Measurements from ENCODE around the gene FTCD.

The FTCD gene

GRCh38 chr21:46120301-46121285 lies 34.8 kb downstream of the FTCD start:
- no peak overlapping the region for H3K23ac ChIP-seq (ENCODE audit: low read length)
- no peak overlapping the region for H3K4ac ChIP-seq (ENCODE audit: low read depth, low read length)
- H3K27me3 ChIP-seq (ENCODE audit: insufficient read depth, low read length) = no peaks in the 10 kb centered on the region
- no peak overlapping the region for H4K12ac ChIP-seq (ENCODE audit: low read depth, low read length)
- H3K79me2 ChIP-seq (ENCODE audit: control insufficient read depth, insufficient read depth, low read length, poor library complexity) = no peaks in the 10 kb centered on the region
- H3K14ac ChIP-seq (ENCODE audit: low read length) = no peak overlapping the region
- no peaks in the 10 kb centered on the region for H3K4me1 ChIP-seq (ENCODE audit: control insufficient read depth in 1 of 2, insufficient read depth in 2 of 2, low read length in 2 of 2)
- no peak overlapping the region for H3K18ac ChIP-seq (ENCODE audit: low read length)
- H4K91ac ChIP-seq (ENCODE audit: low read depth, low read length) = no peak overlapping the region
- H3K4me3 ChIP-seq (ENCODE audit: low read depth, low read length) = no peak overlapping the region
- WGBS (ENCODE audit: extremely low coverage, insufficient coverage, insufficient read length) = no CpG with 5 or more reads among the region's 26 CpGs
- peaks cover 9% of the 10 kb centered on the region for H3K9me3 ChIP-seq (ENCODE audit: insufficient read depth, low read depth, low read length)
- DNase-seq = no peak
- no peak overlapping the region for H3K27ac ChIP-seq (ENCODE audit: low read depth, low read length)
- H2AK5ac ChIP-seq (ENCODE audit: low read length) = no peak overlapping the region
- H3K9ac ChIP-seq (ENCODE audit: low read length) = no peak overlapping the region
- no peak overlapping the region for H2BK120ac ChIP-seq (ENCODE audit: insufficient read depth, low read length, poor library complexity)
- no peak overlapping the region for H4K8ac ChIP-seq (ENCODE audit: low read depth, low read length)
- no peaks in the 10 kb centered on the region for H3K79me1 ChIP-seq (ENCODE audit: low read length)
- H3K4me2 ChIP-seq (ENCODE audit: low read length) = no peak overlapping the region
- no peak overlapping the region for H2BK12ac ChIP-seq (ENCODE audit: low read length)
- H2BK5ac ChIP-seq (ENCODE audit: low read depth, low read length, poor library complexity) = no peak overlapping the region
- H2AFZ ChIP-seq (ENCODE audit: insufficient read depth, low read length, poor library complexity) = no peak overlapping the region
- H3K36me3 ChIP-seq (ENCODE audit: control insufficient read depth in 1 of 2, insufficient read depth in 2 of 2, low read length in 2 of 2) = peaks cover 46 to 54% of the 10 kb centered on the region in 2 experiments

GRCh38 chr21:46119637-46120271 lies 35.6 kb downstream of the FTCD start:
- Histone ChIP-seq H3K36me3 (ENCODE audit: control insufficient read depth in 1 of 2, insufficient read depth in 2 of 2, low read length in 2 of 2) (peaks cover 44 to 47% of the 10 kb centered on the region in 2 experiments), H4K91ac (ENCODE audit: low read depth, low read length) (no peak overlapping the region), H2BK5ac (ENCODE audit: low read depth, low read length, poor library complexity) (no peak overlapping the region), H3K27ac (ENCODE audit: low read depth, low read length) (no peak overlapping the region), H3K14ac (ENCODE audit: low read length) (no peak overlapping the region), H3K18ac (ENCODE audit: low read length) (no peak overlapping the region), H3K23ac (ENCODE audit: low read length) (no peak overlapping the region), H2BK12ac (ENCODE audit: low read length) (no peak overlapping the region), H3K4me1 (ENCODE audit: control insufficient read depth in 1 of 2, insufficient read depth in 2 of 2, low read length in 2 of 2) (no peaks in the 10 kb centered on the region), H3K4me3 (ENCODE audit: low read depth, low read length) (no peak overlapping the region), H3K79me2 (ENCODE audit: control insufficient read depth, insufficient read depth, low read length, poor library complexity) (no peaks in the 10 kb centered on the region), H3K27me3 (ENCODE audit: insufficient read depth, low read length) (no peaks in the 10 kb centered on the region), H3K79me1 (ENCODE audit: low read length) (no peaks in the 10 kb centered on the region), H3K4me2 (ENCODE audit: low read length) (no peak overlapping the region), H2AK5ac (ENCODE audit: low read length) (no peak overlapping the region), H3K9me3 (ENCODE audit: insufficient read depth, low read depth, low read length) (peaks cover 7% of the 10 kb centered on the region), H2AFZ (ENCODE audit: insufficient read depth, low read length, poor library complexity) (no peak overlapping the region), H3K9ac (ENCODE audit: low read length) (no peak overlapping the region), H2BK120ac (ENCODE audit: insufficient read depth, low read length, poor library complexity) (no peak overlapping the region), H4K12ac (ENCODE audit: low read depth, low read length) (no peak overlapping the region), H3K4ac (ENCODE audit: low read depth, low read length) (no peak overlapping the region), H4K8ac (ENCODE audit: low read depth, low read length) (no peak overlapping the region)
- WGBS (ENCODE audit: extremely low coverage, insufficient coverage, insufficient read length) = no CpG with 5 or more reads among the region's 14 CpGs
- no peak for DNase-seq

- Histone ChIP-seq H4K91ac (ENCODE audit: low read depth, low read length) (no peak overlapping the region), H2BK12ac (ENCODE audit: low read length) (no peak overlapping the region), H3K79me2 (ENCODE audit: control insufficient read depth, insufficient read depth, low read length, poor library complexity) (no peaks in the 10 kb centered on the region), H3K4me1 (ENCODE audit: control insufficient read depth in 1 of 2, insufficient read depth in 2 of 2, low read length in 2 of 2) (no peaks in the 10 kb centered on the region), H3K36me3 (ENCODE audit: control insufficient read depth in 1 of 2, insufficient read depth in 2 of 2, low read length in 2 of 2) (peaks cover 44 to 47% of the 10 kb centered on the region in 2 experiments), H3K4me2 (ENCODE audit: low read length) (no peak overlapping the region), H3K9me3 (ENCODE audit: insufficient read depth, low read depth, low read length) (peaks cover 7% of the 10 kb centered on the region), H3K18ac (ENCODE audit: low read length) (no peak overlapping the region), H2BK120ac (ENCODE audit: insufficient read depth, low read length, poor library complexity) (no peak overlapping the region), H2AFZ (ENCODE audit: insufficient read depth, low read length, poor library complexity) (no peak overlapping the region), H3K9ac (ENCODE audit: low read length) (no peak overlapping the region), H2AK5ac (ENCODE audit: low read length) (no peak overlapping the region), H3K27ac (ENCODE audit: low read depth, low read length) (no peak overlapping the region), H3K79me1 (ENCODE audit: low read length) (no peaks in the 10 kb centered on the region), H3K4me3 (ENCODE audit: low read depth, low read length) (no peak overlapping the region), H3K14ac (ENCODE audit: low read length) (no peak overlapping the region), H4K8ac (ENCODE audit: low read depth, low read length) (no peak overlapping the region), H4K12ac (ENCODE audit: low read depth, low read length) (no peak overlapping the region), H2BK5ac (ENCODE audit: low read depth, low read length, poor library complexity) (no peak overlapping the region), H3K23ac (ENCODE audit: low read length) (no peak overlapping the region), H3K4ac (ENCODE audit: low read depth, low read length) (no peak overlapping the region), H3K27me3 (ENCODE audit: insufficient read depth, low read length) (no peaks in the 10 kb centered on the region)
- no CpG with 5 or more reads among the region's 12 CpGs for WGBS (ENCODE audit: extremely low coverage, insufficient coverage, insufficient read length)
- no peak for DNase-seq
These were observed 36.2 kb downstream of the FTCD start for GRCh38 chr21:46119144-46119636.

- no peak overlapping the region for H2BK120ac ChIP-seq (ENCODE audit: insufficient read depth, low read length, poor library complexity)
These were observed 36.8 kb downstream of the FTCD start for GRCh38 chr21:46118316-46119143.

More at GRCh38 chr21:46118316-46119143, 36.8 kb downstream of the FTCD start:
- Histone ChIP-seq H3K36me3 (ENCODE audit: control insufficient read depth in 1 of 2, insufficient read depth in 2 of 2, low read length in 2 of 2) (peaks cover 49 to 51% of the 10 kb centered on the region in 2 experiments), H4K12ac (ENCODE audit: low read depth, low read length) (no peak overlapping the region), H2BK5ac (ENCODE audit: low read depth, low read length, poor library complexity) (no peak overlapping the region), H3K79me1 (ENCODE audit: low read length) (no peaks in the 10 kb centered on the region), H3K4me3 (ENCODE audit: low read depth, low read length) (no peak overlapping the region), H3K27me3 (ENCODE audit: insufficient read depth, low read length) (no peaks in the 10 kb centered on the region), H3K27ac (ENCODE audit: low read depth, low read length) (no peak overlapping the region), H3K4me2 (ENCODE audit: low read length) (no peak overlapping the region), H3K9me3 (ENCODE audit: insufficient read depth, low read depth, low read length) (peaks cover 7% of the 10 kb centered on the region), H3K23ac (ENCODE audit: low read length) (no peak overlapping the region), H2BK12ac (ENCODE audit: low read length) (no peak overlapping the region), H2AFZ (ENCODE audit: insufficient read depth, low read length, poor library complexity) (no peak overlapping the region), H2AK5ac (ENCODE audit: low read length) (no peak overlapping the region), H3K14ac (ENCODE audit: low read length) (no peak overlapping the region), H3K79me2 (ENCODE audit: control insufficient read depth, insufficient read depth, low read length, poor library complexity) (no peaks in the 10 kb centered on the region), H3K18ac (ENCODE audit: low read length) (no peak overlapping the region), H4K91ac (ENCODE audit: low read depth, low read length) (no peak overlapping the region), H3K9ac (ENCODE audit: low read length) (no peak overlapping the region), H4K8ac (ENCODE audit: low read depth, low read length) (no peak overlapping the region), H3K4ac (ENCODE audit: low read depth, low read length) (no peak overlapping the region), H3K4me1 (ENCODE audit: control insufficient read depth in 1 of 2, insufficient read depth in 2 of 2, low read length in 2 of 2) (no peaks in the 10 kb centered on the region)
- no peak for DNase-seq
- no CpG with 5 or more reads among the region's 27 CpGs for WGBS (ENCODE audit: extremely low coverage, insufficient coverage, insufficient read length)
